IPS DF 4.7 (cell line): Measurements from ENCODE around the gene NAT9.

Experiments
- DNase-seq: peaks from one replicate; pipeline ENCODE4 v3.0.0-alpha.2; 2013; ENCODE audit warnings: low spot score; ENCODE audit errors: extremely low read depth

NAT9 gene

DNA sequence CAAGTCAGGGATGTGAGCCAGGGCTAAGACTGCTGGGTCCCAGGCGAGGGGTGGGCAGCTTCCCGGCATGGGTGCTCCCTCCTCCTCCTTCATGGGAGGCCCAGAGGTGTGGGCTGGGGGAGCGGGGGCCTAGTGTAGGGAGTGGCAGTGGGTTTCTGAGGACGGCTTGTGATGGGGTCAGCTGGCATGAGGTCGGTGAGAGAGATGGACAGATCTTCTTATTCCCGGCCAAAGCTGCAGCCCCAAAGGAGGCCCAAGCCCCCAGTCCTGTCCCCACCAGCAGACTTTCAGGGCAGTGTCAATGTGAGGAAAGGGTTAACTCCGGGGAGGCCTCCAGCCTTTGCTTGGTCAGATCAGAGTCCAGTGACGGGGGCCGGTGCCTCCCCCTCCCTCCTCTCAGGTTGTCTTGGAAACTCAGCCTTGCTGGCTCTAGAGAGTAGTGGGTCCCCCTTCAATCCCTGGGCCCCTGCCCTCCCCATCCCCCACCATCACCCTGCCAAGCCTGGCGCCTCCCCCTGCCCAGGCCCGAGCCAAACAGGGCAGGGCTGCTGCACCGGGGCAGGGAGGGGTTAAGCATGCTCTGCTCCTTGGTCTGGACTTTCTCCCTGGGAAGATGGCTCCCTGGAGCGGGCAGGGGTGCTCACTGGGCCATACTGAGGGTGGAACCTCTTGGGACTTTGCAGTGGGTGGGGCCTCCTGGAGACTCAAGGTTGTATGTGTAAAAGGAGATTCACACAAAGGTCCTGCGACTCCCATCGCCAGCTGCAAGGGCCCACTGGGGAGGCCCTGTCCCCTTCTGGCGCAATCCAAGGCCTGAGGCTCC is 12.4 kb downstream of the NAT9 start:
- DNase-seq, result no peak

GRCh38 chr17:74761931-74762330 is 14.2 kb downstream of the NAT9 start:
- DNase-seq, result no peak

- no peak for DNase-seq
Measured at GRCh38 chr17:74761419-74761818, 14.7 kb downstream of the NAT9 start.

GRCh38 chr17:74760404-74761105 is 15.6 kb downstream of the NAT9 start:
- no peak for DNase-seq

GRCh38 chr17:74759941-74760340 is 16.2 kb downstream of the NAT9 start:
- no peak for DNase-seq

DNA sequence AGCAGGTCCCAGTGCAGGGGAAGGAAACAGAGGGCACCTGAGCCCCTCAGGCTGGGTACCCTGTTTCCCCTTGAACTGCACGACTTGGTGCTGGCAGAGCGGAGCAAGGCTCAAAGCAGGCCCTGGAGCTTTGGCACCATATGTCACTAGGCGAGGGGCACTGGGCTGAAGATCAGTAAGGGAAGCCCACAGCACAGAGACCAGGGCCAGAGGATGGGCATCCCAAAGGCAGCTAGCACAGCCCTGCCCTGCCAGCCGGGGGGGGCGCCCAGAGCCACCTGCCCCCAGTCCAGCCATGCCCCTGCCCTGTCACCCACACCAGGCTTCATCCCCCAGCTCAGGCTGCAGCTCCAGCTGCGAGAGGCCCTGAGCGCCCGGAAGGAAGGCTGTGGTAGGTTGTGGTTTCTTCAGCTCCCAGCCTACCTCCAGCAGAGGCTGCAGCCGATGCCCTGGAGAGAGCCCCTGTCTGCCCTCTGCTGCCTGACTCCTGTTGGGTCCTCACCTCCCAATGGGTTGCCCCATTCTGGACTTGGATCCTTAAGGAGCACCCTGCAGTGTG is 16.8 kb downstream of the NAT9 start:
- DNase-seq, result no peak

DNA sequence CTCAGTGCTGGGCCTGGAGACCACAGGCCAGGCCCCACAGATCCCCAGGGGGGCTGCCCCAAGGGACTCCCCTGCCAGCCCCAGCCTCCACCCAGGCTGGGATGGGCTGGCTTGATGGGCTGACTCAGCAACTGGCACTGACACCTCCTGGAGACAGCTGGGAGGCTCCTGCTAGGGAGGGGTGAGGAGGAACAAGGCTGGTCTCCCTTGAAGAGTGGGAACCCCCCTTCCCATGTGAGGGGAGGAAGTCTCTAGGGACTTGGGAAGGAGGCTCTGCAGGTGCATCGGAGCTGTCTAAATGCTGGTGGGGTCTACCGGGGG is 17.3 kb downstream of the NAT9 start:
- DNase-seq, result no peak

- no peak for DNase-seq
Measured at GRCh38 chr17:74757931-74758847, 18.0 kb downstream of the NAT9 start.

GRCh38 chr17:74757502-74757901 is 18.6 kb downstream of the NAT9 start:
- no peak for DNase-seq

- no peak for DNase-seq
Measured at GRCh38 chr17:74756891-74757290, 19.3 kb downstream of the NAT9 start.

- DNase-seq, result no peak
Measured at GRCh38 chr17:74755533-74755932, 20.6 kb downstream of the NAT9 start.

DNA sequence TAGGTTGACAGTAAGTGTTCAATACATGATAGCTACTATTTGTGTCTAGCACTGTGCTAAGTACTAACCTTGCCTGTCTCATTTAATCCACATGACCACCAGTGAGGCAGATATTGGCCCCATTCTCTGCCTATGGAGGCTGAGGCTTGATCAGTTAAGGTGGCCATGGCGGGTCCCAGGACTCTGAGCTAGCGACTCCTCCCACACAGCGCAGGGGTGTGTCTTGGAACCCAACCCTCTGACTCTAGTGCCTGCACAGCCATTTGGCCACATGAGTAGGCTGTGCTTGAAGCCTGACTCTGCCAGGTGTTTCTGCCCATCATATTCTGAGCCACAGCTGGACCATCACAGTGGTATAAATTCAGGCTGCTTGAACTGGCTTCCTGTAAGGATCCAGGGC is 21.3 kb downstream of the NAT9 start:
- DNase-seq, result no peak

- DNase-seq, result no peak
Measured at GRCh38 chr17:74752822-74753401, 23.2 kb downstream of the NAT9 start.

- DNase-seq, result no peak
Measured at GRCh38 chr17:74752415-74752814, 23.7 kb downstream of the NAT9 start.

GRCh38 chr17:74750327-74751069 is 25.6 kb downstream of the NAT9 start:
- no peak for DNase-seq

DNA sequence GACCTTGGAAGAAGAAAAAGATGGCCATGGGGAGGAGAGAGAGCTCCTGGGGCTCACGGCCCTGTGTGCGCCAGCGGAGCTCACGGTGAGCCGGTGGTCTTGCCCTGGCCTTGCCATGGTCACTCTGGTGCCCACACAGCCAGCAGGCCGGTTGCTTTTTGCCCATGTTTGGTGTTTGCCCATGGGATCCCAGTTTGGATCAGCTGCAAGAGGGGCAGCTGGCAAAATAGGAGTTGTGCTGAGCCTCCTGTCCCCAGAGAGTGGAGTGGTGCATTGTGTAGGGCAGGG is 26.2 kb downstream of the NAT9 start:
- DNase-seq, result no peak

DNA sequence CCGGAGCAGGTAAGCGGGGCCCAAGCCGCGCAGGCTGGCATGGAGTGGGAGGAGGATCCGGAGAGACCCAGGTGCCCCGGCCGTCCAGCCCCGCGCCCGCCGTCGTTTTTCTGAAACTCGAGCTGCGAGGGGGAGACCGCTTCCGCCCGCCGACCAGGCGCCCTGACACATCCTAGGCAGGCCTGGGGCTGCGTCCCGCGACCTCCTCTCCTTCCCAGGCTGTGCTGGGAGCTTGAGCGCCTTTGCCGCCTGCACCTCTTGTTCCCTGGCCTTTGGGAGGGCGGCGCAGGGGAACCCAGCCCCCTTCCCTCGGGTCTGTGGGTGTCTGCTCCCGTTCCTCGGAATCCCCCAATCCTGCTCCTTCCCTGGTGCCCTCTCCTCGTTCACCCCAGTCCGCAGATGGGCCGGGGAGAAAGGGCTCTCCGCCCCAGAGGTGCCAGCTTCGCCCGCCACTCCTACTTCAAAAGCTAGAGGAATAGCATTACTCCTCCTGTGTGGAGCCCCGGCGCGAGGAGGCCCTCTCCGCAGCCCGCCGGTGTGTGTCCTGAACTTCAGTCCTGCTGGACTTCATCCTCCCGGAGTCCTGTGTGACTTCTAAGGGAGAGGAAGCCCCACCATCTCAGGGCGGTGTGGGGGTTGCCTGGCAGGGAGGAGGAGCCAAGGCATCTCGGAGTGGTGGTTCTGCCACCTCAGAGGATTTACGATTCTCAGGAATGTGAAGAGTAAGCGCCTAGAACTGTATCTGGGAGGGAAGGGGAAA is 26.7 kb downstream of the NAT9 start:
- no peak for DNase-seq

GRCh38 chr17:74748529-74749278 is 27.4 kb downstream of the NAT9 start, which contains the start of gene NHERF1:
NHERF1 (plus strand) TSS chr17:74748628; CDS start chr17:74748847, 219 bp downstream.
- no peak for DNase-seq

GRCh38 chr17:74748279-74748528 is 27.9 kb downstream of the NAT9 start:
- no peak for DNase-seq

DNA sequence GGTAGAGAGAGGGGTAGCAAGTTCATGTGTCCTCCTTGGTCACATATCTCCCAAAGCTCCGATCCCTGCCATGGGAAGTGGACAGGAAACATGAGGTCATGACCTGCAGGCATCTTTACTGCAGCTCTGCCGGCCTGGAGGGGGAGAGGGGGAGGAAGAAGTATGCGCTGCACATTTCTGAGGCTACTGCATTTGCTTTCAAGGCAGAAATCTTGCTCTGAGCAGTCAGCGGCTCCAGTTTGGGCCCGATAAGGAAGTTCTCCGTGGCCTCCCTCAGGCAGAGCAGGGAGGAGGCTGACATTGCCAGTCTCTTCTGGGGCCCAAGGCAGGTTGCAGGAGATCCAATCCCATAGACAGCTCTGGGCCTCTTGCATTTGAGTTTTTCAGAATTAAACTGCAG is 29.2 kb downstream of the NAT9 start:
- no peak for DNase-seq
